KG1 (cell line): ENCODE measurements around the gene DBET.
"Not testable (repeated sequence)": the region's sequence is repeated elsewhere in the genome, so short reads cannot be mapped to it uniquely, and the experiment has no call there.

Experiments
- DNase-seq: peaks from one replicate; lab custom pipeline; 2025; lab: John Stamatoyannopoulos, UW

Gene DBET

GRCh38 chr4:190064342-190064741 is at the start of gene DBET:
DBET (plus strand) TSS chr4:190064502.
- not testable (repeated sequence) for DNase-seq

GRCh38 chr4:190014771-190015537 is 49.3 kb upstream of the DBET start:
- DNase-seq: no peak

GRCh38 chr4:190015538-190016368 is 48.5 kb upstream of the DBET start:
- DNase-seq: no peak

GRCh38 chr4:190016369-190017289 is 47.7 kb upstream of the DBET start:
- DNase-seq: no peak

GRCh38 chr4:190017357-190018200 is 46.7 kb upstream of the DBET start:
- DNase-seq: no peak

- no peak for DNase-seq
Observed at GRCh38 chr4:190018201-190018920, 45.9 kb upstream of the DBET start.

GRCh38 chr4:190019023-190019858 is 45.1 kb upstream of the DBET start:
- no peak for DNase-seq

GRCh38 chr4:190019859-190020463 is 44.3 kb upstream of the DBET start:
- not testable (repeated sequence) for DNase-seq

- DNase-seq: no peak
Observed at GRCh38 chr4:190020790-190021717, 43.2 kb upstream of the DBET start.

GRCh38 chr4:190021973-190022372 is 42.3 kb upstream of the DBET start:
- DNase-seq: not testable (repeated sequence)

- not testable (repeated sequence) for DNase-seq
Observed at GRCh38 chr4:190022614-190023281, 41.6 kb upstream of the DBET start.

- DNase-seq: not testable (repeated sequence)
Observed at GRCh38 chr4:190027156-190027555, 37.1 kb upstream of the DBET start, which contains the start of gene FRG2. FRG2 (minus strand) TSS chr4:190027256; CDS start chr4:190027204, 52 bp downstream.

- not testable (repeated sequence) for DNase-seq
Observed at GRCh38 chr4:190031264-190031663, 33.0 kb upstream of the DBET start.

- DNase-seq: not testable (repeated sequence)
Observed at GRCh38 chr4:190037704-190038388, 26.5 kb upstream of the DBET start.

- not testable (repeated sequence) for DNase-seq
Observed at GRCh38 chr4:190040873-190041272, 23.4 kb upstream of the DBET start.

- not testable (repeated sequence) for DNase-seq
Observed at GRCh38 chr4:190047627-190048026, 16.7 kb upstream of the DBET start.
